Gastroesophageal sphincter (tissue), 4 donors: Measurements from ENCODE around the gene ADGRG6. TPM values are rescaled to one million over a fixed set of nuclear protein-coding genes. Genes with fewer than 3 reads are reported as not detected.
"Not testable (repeated sequence)": the region's sequence is repeated elsewhere in the genome, so short reads cannot be mapped to it uniquely, and the experiment has no call there.

Experiments used
- ATAC-seq: fragments of 150-250 bp; one replicate; pipeline ENCODE4 v1.9.1; 2016; ENCODE audit warnings: mild to moderate bottlenecking, moderate library complexity
- H3K27ac ChIP-seq, 4 donors: fragments of 200-600 bp; sonication (generic) in 3 of 4; 1 replicate in 3 of 4; 2 replicates in 1 of 4; pipeline ENCODE4 v1.5.1; 2016 to 2019
- H3K27me3 ChIP-seq: fragments of 200-600 bp; sonication (generic); one replicate; pipeline ENCODE4 v1.5.1; 2019
- H3K36me3 ChIP-seq, 2 donors: fragments of 200-600 bp; sonication (generic); one replicate each; pipeline ENCODE4 v1.5.1; 2019; ENCODE audit warnings: control low read depth in 1 of 2
- H3K4me1 ChIP-seq, 3 donors: fragments of 200-600 bp; sonication (generic); 1 replicate in 2 of 3; 2 replicates in 1 of 3; pipeline ENCODE4 v1.5.1; 2016 to 2019; ENCODE audit warnings: control low read depth in 2 of 3
- H3K4me3 ChIP-seq, 2 donors: fragments of 200-600 bp; sonication (generic); one replicate each; pipeline ENCODE4 v1.5.1; 2019; ENCODE audit warnings: mild to moderate bottlenecking in 1 of 2, moderate library complexity in 1 of 2
- H3K9me3 ChIP-seq, 3 donors: fragments of 200-600 bp; sonication (generic); one replicate each; pipeline ENCODE4 v1.5.1; 2017 to 2019; ENCODE audit warnings: control low read depth in 2 of 3
- CTCF ChIP-seq, 4 experiments: fragments of 200-600 bp in 2 of 4; fragments of 450-650 bp in 2 of 4; sonication (generic) in 1 of 4; IDR thresholded peaks; one replicate each; pipeline ENCODE4 v1.5.1; 2017 to 2019; ENCODE audit warnings: antibody characterized with exemption in 4 of 4, mild to moderate bottlenecking in 2 of 4, moderate library complexity in 2 of 4
- EP300 ChIP-seq: sonication (generic); formaldehyde crosslinking; IDR thresholded peaks from one replicate; pipeline ENCODE4 v1.6.1; 2017; ENCODE audit warnings: antibody characterized with exemption, mild to moderate bottlenecking
- POLR2A ChIP-seq, 2 donors: fragments of 450-650 bp; IDR thresholded peaks; one replicate each; pipeline ENCODE4 v1.6.1; 2017; ENCODE audit warnings: antibody characterized with exemption in 2 of 2, mild to moderate bottlenecking in 2 of 2, moderate library complexity in 1 of 2
- POLR2AphosphoS5 ChIP-seq: sonication (generic); formaldehyde crosslinking; IDR thresholded peaks from one replicate; pipeline ENCODE4 v1.6.1; 2017; ENCODE audit warnings: antibody characterized with exemption
- WGBS, 2 donors: methylation state at CpG; one replicate each; pipeline ENCODE4 v1.1.5; 2018; ENCODE audit warnings: low coverage in 1 of 2; 5-methylcytosine and 5-hydroxymethylcytosine counted together
- total RNA-seq, 4 donors: library from RNA; depleted of rRNA; stranded (reverse); fragments of >200 nt; gene quantifications; one replicate each; pipeline ENCODE4 v1.1.0, GENCODE V29; 2016

Gene ADGRG6
- total RNA-seq, 4 donors from 2014 or later: 8.3 to 14.4 (median 11.4) TPM

- no peak for ATAC-seq
- TF ChIP-seq EP300 (no peak), POLR2A (IDR thresholded peaks at IDR 0.05) (no peak), CTCF (IDR thresholded peaks at IDR 0.05) (no peak)
Observed at GRCh38 chr6:142444881-142445301, 143.1 kb downstream of the ADGRG6 start.

GRCh38 chr6:142446168-142446567 lies 144.4 kb downstream of the ADGRG6 start:
- no peak for ATAC-seq
- Histone ChIP-seq H3K36me3 (no peaks in the 10 kb centered on the region), H3K4me3 (no peak overlapping the region), H3K27ac (no peak overlapping the region), H3K4me1 (peaks cover 0 to 8% (median 0%) of the 10 kb centered on the region in 3 donors), H3K9me3 (no peaks in the 10 kb centered on the region), H3K27me3 (no peaks in the 10 kb centered on the region)
- TF ChIP-seq POLR2AphosphoS5 (no peak), CTCF (IDR thresholded peaks at IDR 0.05) (no peak), POLR2A (IDR thresholded peaks at IDR 0.05) (no peak), EP300 (no peak)
- 21 to 26% methylated on average over 2 of the region's 2 CpGs for WGBS, 2 donors

More at GRCh38 chr6:142444881-142445301, 143.1 kb downstream of the ADGRG6 start:
- 67 to 80% methylated on average over 1 of the region's 2 CpGs for WGBS, 2 donors
- no peak overlapping the region for H3K27ac ChIP-seq
- H3K27me3 ChIP-seq: no peaks in the 10 kb centered on the region
- peaks cover 0 to 8% (median 0%) of the 10 kb centered on the region in 3 donors for H3K4me1 ChIP-seq
- no peaks in the 10 kb centered on the region for H3K36me3 ChIP-seq
- no peak overlapping the region for H3K4me3 ChIP-seq
- H3K9me3 ChIP-seq: no peaks in the 10 kb centered on the region

GRCh38 chr6:142446576-142446975 lies 144.8 kb downstream of the ADGRG6 start:
- ATAC-seq: no peak
- Histone ChIP-seq H3K4me1 (peaks cover 0 to 8% (median 0%) of the 10 kb centered on the region in 3 donors), H3K27me3 (no peaks in the 10 kb centered on the region), H3K27ac (no peak overlapping the region), H3K36me3 (no peaks in the 10 kb centered on the region), H3K4me3 (no peak overlapping the region), H3K9me3 (no peaks in the 10 kb centered on the region)
- TF ChIP-seq CTCF (IDR thresholded peaks at IDR 0.05) (no peak), POLR2A (IDR thresholded peaks at IDR 0.05) (no peak), EP300 (no peak), POLR2AphosphoS5 (no peak)
- 57 to 63% methylated on average over 2 to 3 of the region's 4 CpGs for WGBS, 2 donors

- Histone ChIP-seq H3K27me3 (no peaks in the 10 kb centered on the region), H3K9me3 (no peaks in the 10 kb centered on the region), H3K36me3 (no peaks in the 10 kb centered on the region), H3K27ac (no peak overlapping the region), H3K4me1 (peaks cover 0 to 8% (median 0%) of the 10 kb centered on the region in 3 donors), H3K4me3 (no peak overlapping the region)
- no peak for ATAC-seq
- 90 to 96% methylated on average over 3 to 4 of the region's 4 CpGs for WGBS, 2 donors
- no peak for TF ChIP-seq CTCF (IDR thresholded peaks at IDR 0.05)
- no peak for TF ChIP-seq POLR2A (IDR thresholded peaks at IDR 0.05)
- no peak for TF ChIP-seq POLR2AphosphoS5
- no peak for TF ChIP-seq EP300
Observed at GRCh38 chr6:142448091-142448729, 146.4 kb downstream of the ADGRG6 start.

- H3K9me3 ChIP-seq, H3K27me3 ChIP-seq, H3K27ac ChIP-seq, ATAC-seq, H3K36me3 ChIP-seq, H3K4me1 ChIP-seq, H3K4me3 ChIP-seq: not testable (repeated sequence)
- WGBS, 2 donors: 78% methylated on average over 5 of the region's 5 CpGs; no CpG with 5 or more reads in 1 of the 2 donors
Observed at GRCh38 chr6:142450856-142451255, 149.0 kb downstream of the ADGRG6 start.
